ENCODE measurements around the gene EPHB4.

DNA sequence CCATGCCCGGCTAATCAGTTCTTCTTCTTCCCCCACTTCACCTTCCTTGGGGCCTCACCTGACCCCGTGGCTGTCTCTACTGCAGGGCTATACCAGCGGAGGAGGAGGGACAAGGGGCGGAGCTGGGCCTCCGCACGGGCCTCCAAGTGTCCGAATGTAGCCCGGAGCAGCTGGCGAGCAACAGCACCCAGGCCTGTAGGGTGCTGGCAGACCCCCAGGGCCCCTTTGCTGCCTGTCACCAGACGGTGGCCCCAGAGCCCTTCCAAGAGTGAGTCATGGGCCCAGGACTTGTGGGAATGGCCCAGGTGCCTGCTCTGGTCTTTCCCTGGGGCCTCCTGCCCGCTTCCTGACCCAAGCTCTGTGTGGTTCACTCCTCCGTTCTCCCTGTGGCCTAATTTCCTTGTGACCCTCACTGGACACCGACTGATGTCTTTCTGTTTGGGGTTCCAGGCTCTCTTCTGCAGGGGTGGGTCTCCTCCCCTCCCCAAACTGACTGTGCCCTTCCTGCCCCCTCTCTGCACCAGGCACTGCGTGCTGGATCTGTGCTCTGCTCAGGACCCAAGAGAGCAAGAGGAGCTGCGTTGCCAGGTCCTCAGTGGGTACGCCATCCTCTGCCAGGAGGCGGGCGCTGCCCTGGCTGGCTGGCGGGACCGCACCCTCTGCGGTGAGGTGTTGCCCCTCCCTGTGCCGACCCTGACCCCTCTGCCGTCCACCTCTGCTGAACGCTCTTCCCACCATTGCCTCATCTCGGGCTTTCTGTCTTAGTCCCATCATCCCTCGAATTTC is 35.2 kb downstream of the EPHB4 start:
- TF ChIP-seq, protein P1, sequence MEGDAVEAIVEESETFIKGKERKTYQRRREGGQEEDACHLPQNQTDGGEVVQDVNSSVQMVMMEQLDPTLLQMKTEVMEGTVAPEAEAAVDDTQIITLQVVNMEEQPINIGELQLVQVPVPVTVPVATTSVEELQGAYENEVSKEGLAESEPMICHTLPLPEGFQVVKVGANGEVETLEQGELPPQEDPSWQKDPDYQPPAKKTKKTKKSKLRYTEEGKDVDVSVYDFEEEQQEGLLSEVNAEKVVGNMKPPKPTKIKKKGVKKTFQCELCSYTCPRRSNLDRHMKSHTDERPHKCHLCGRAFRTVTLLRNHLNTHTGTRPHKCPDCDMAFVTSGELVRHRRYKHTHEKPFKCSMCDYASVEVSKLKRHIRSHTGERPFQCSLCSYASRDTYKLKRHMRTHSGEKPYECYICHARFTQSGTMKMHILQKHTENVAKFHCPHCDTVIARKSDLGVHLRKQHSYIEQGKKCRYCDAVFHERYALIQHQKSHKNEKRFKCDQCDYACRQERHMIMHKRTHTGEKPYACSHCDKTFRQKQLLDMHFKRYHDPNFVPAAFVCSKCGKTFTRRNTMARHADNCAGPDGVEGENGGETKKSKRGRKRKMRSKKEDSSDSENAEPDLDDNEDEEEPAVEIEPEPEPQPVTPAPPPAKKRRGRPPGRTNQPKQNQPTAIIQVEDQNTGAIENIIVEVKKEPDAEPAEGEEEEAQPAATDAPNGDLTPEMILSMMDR (conservative IDR thresholded peaks at IDR 0.05; ENCODE audit: low read length): no peak
- no peak for TF ChIP-seq EZH2phosphoT487 (IDR thresholded peaks at IDR 0.05; ENCODE audit: borderline replicate concordance)

All from Loucy (cell line).